Upper lobe of left lung (tissue), 4 donors: Measurements from ENCODE around the gene DNAJC1.

ENCODE experiments used
- CTCF ChIP-seq, 6 experiments: fragments of 450-650 bp in 4 of 6; fragments of 200-600 bp in 2 of 6; sonication (generic) in 2 of 6; IDR thresholded peaks; one replicate each; pipeline ENCODE4 v1.5.1; 2016 to 2019; ENCODE audit warnings: antibody characterized with exemption in 6 of 6
- POLR2A ChIP-seq, 4 donors: fragments of 450-650 bp; IDR thresholded peaks; one replicate each; pipeline ENCODE4 v1.5.1; 2016 to 2017; ENCODE audit warnings: antibody characterized with exemption in 4 of 4, mild to moderate bottlenecking in 2 of 4
- POLR2AphosphoS5 ChIP-seq, 2 donors: sonication (generic); formaldehyde crosslinking; IDR thresholded peaks; one replicate each; pipeline ENCODE4 v1.5.1; 2017; ENCODE audit warnings: antibody characterized with exemption in 2 of 2

GRCh38 chr10:21811245-21811585 is 192.3 kb downstream of the DNAJC1 start:
- TF ChIP-seq CTCF (IDR thresholded peaks at IDR 0.05): no peak
- TF ChIP-seq POLR2A (IDR thresholded peaks at IDR 0.05): no peak
- TF ChIP-seq POLR2AphosphoS5 (IDR thresholded peaks at IDR 0.05): no peak
